ENCODE data around the gene LAPTM5. TPM values are rescaled to one million over a fixed set of nuclear protein-coding genes. Genes with fewer than 3 reads are reported as not detected.
A peak's percentile ranks its signal among the peaks of the same experiment; 100 is the strongest.

LAPTM5 gene
- total RNA-seq, 1 donor from 2014 or later = 424 TPM

- TF ChIP-seq CTCF (IDR thresholded peaks at IDR 0.05) = no peak
- H3K36me3 ChIP-seq = no peaks in the 10 kb centered on the region
- DNase-seq = no peak
- H3K4me1 ChIP-seq = peaks cover 4% of the 10 kb centered on the region
- intact Hi-C loops (cut with DNase I) = no loop called here
- ATAC-seq = no peak
- H3K9me3 ChIP-seq = no peaks in the 10 kb centered on the region
- no peaks in the 10 kb centered on the region for H3K27me3 ChIP-seq
- no peak overlapping the region for H3K4me3 ChIP-seq
- no peak overlapping the region for H3K27ac ChIP-seq
These were observed 7.5 kb upstream of the LAPTM5 start for GRCh38 chr1:30764939-30765555.

- H3K9me3 ChIP-seq = no peaks in the 10 kb centered on the region
- DNase-seq (no peak), ATAC-seq (no peak)
- H3K27me3 ChIP-seq = no peaks in the 10 kb centered on the region
- no peak for TF ChIP-seq CTCF (IDR thresholded peaks at IDR 0.05)
- no peak overlapping the region for H3K27ac ChIP-seq
- H3K4me3 ChIP-seq = no peak overlapping the region
- intact Hi-C loops (cut with DNase I) = no loop called here
- H3K36me3 ChIP-seq = no peaks in the 10 kb centered on the region
- H3K4me1 ChIP-seq = peaks cover 4% of the 10 kb centered on the region
These were observed 6.8 kb upstream of the LAPTM5 start for GRCh38 chr1:30764396-30764795.

GRCh38 chr1:30763651-30764248 is 6.2 kb upstream of the LAPTM5 start:
- Histone ChIP-seq H3K27me3 (no peaks in the 10 kb centered on the region), H3K4me1 (peaks cover 4% of the 10 kb centered on the region), H3K9me3 (no peaks in the 10 kb centered on the region), H3K4me3 (no peak overlapping the region), H3K27ac (no peak overlapping the region), H3K36me3 (no peaks in the 10 kb centered on the region)
- intact Hi-C loops (cut with DNase I) = no loop called here
- ATAC-seq (peak; percentile 40), DNase-seq (no peak)
- no peak for TF ChIP-seq CTCF (IDR thresholded peaks at IDR 0.05)

- DNase-seq = no peak
- ATAC-seq = no peak
- no peaks in the 10 kb centered on the region for H3K9me3 ChIP-seq
- no peak for TF ChIP-seq CTCF (IDR thresholded peaks at IDR 0.05)
- no peak overlapping the region for H3K4me3 ChIP-seq
- H3K36me3 ChIP-seq = no peaks in the 10 kb centered on the region
- peaks cover 9% of the 10 kb centered on the region for H3K4me1 ChIP-seq
- H3K27ac ChIP-seq = no peak overlapping the region
- intact Hi-C loops (cut with DNase I) = no loop called here
- no peaks in the 10 kb centered on the region for H3K27me3 ChIP-seq
These were observed 5.5 kb upstream of the LAPTM5 start for GRCh38 chr1:30762930-30763650.

- no peak overlapping the region for H3K27ac ChIP-seq
- no peak for TF ChIP-seq CTCF (IDR thresholded peaks at IDR 0.05)
- no peaks in the 10 kb centered on the region for H3K9me3 ChIP-seq
- ATAC-seq = no peak
- peaks cover 13% of the 10 kb centered on the region for H3K4me1 ChIP-seq
- H3K27me3 ChIP-seq = no peaks in the 10 kb centered on the region
- H3K4me3 ChIP-seq = no peak overlapping the region
- intact Hi-C loops (cut with DNase I) = no loop called here
- no peak for DNase-seq
- H3K36me3 ChIP-seq = no peaks in the 10 kb centered on the region
These were observed 4.8 kb upstream of the LAPTM5 start for GRCh38 chr1:30762152-30762929.
